ENCODE data around the gene DPH3.

The DPH3 gene

GRCh38 chr3:16249336-16249735 is 15.4 kb downstream of the DPH3 start:
- no peak overlapping the region for H3K9ac ChIP-seq (ENCODE audit: low read length)

GRCh38 chr3:16248556-16248955 is 16.2 kb downstream of the DPH3 start:
- Histone ChIP-seq H3K79me1 (ENCODE audit: low read length) (no peaks in the 10 kb centered on the region), H4K12ac (ENCODE audit: low read depth, low read length) (no peak overlapping the region), H2BK12ac (ENCODE audit: low read length) (no peak overlapping the region), H3K4me1 (ENCODE audit: control insufficient read depth in 1 of 2, insufficient read depth in 2 of 2, low read length in 2 of 2) (no peaks in the 10 kb centered on the region), H3K14ac (ENCODE audit: low read length) (no peak overlapping the region), H2AFZ (ENCODE audit: insufficient read depth, low read length, poor library complexity) (no peak overlapping the region), H4K91ac (ENCODE audit: low read depth, low read length) (no peak overlapping the region), H3K9me3 (ENCODE audit: insufficient read depth, low read depth, low read length) (no peaks in the 10 kb centered on the region), H3K27ac (ENCODE audit: low read depth, low read length) (no peak overlapping the region), H3K9ac (ENCODE audit: low read length) (no peak overlapping the region), H3K27me3 (ENCODE audit: insufficient read depth, low read length) (no peaks in the 10 kb centered on the region), H2BK120ac (ENCODE audit: insufficient read depth, low read length, poor library complexity) (no peak overlapping the region), H3K23ac (ENCODE audit: low read length) (no peak overlapping the region), H3K18ac (ENCODE audit: low read length) (no peak overlapping the region), H3K36me3 (ENCODE audit: control insufficient read depth in 1 of 2, insufficient read depth in 2 of 2, low read length in 2 of 2) (no peaks in the 10 kb centered on the region), H2BK5ac (ENCODE audit: low read depth, low read length, poor library complexity) (no peak overlapping the region), H3K79me2 (ENCODE audit: control insufficient read depth, insufficient read depth, low read length, poor library complexity) (no peaks in the 10 kb centered on the region), H4K8ac (ENCODE audit: low read depth, low read length) (no peak overlapping the region), H2AK5ac (ENCODE audit: low read length) (no peak overlapping the region), H3K4me3 (ENCODE audit: low read depth, low read length) (no peak overlapping the region), H3K4ac (ENCODE audit: low read depth, low read length) (no peak overlapping the region), H3K4me2 (ENCODE audit: low read length) (no peak overlapping the region)
- no peak for DNase-seq
- no CpG with 5 or more reads among the region's 5 CpGs for WGBS (ENCODE audit: extremely low coverage, insufficient coverage, insufficient read length)

More at GRCh38 chr3:16249336-16249735, 15.4 kb downstream of the DPH3 start:
- no peak overlapping the region for H2AK5ac ChIP-seq (ENCODE audit: low read length)
- H3K23ac ChIP-seq (ENCODE audit: low read length): no peak overlapping the region
- H3K27ac ChIP-seq (ENCODE audit: low read depth, low read length): no peak overlapping the region
- no peak overlapping the region for H4K91ac ChIP-seq (ENCODE audit: low read depth, low read length)
- no peak overlapping the region for H4K8ac ChIP-seq (ENCODE audit: low read depth, low read length)
- peak in 1 of 2 donors; percentile 33 for DNase-seq
- no peaks in the 10 kb centered on the region for H3K36me3 ChIP-seq (ENCODE audit: control insufficient read depth in 1 of 2, insufficient read depth in 2 of 2, low read length in 2 of 2)
- H3K9me3 ChIP-seq (ENCODE audit: insufficient read depth, low read depth, low read length): no peaks in the 10 kb centered on the region
- no peak overlapping the region for H2BK5ac ChIP-seq (ENCODE audit: low read depth, low read length, poor library complexity)
- no CpG with 5 or more reads among the region's 3 CpGs for WGBS (ENCODE audit: extremely low coverage, insufficient coverage, insufficient read length)
- H2AFZ ChIP-seq (ENCODE audit: insufficient read depth, low read length, poor library complexity): no peak overlapping the region
- no peaks in the 10 kb centered on the region for H3K79me1 ChIP-seq (ENCODE audit: low read length)
- H3K27me3 ChIP-seq (ENCODE audit: insufficient read depth, low read length): no peaks in the 10 kb centered on the region
- H3K18ac ChIP-seq (ENCODE audit: low read length): no peak overlapping the region
- H3K4me2 ChIP-seq (ENCODE audit: low read length): no peak overlapping the region
- no peak overlapping the region for H2BK12ac ChIP-seq (ENCODE audit: low read length)
- no peak overlapping the region for H3K4me3 ChIP-seq (ENCODE audit: low read depth, low read length)
- H3K4me1 ChIP-seq (ENCODE audit: control insufficient read depth in 1 of 2, insufficient read depth in 2 of 2, low read length in 2 of 2): no peaks in the 10 kb centered on the region
- no peak overlapping the region for H4K12ac ChIP-seq (ENCODE audit: low read depth, low read length)
- H3K4ac ChIP-seq (ENCODE audit: low read depth, low read length): no peak overlapping the region
- H3K14ac ChIP-seq (ENCODE audit: low read length): no peak overlapping the region
- no peak overlapping the region for H2BK120ac ChIP-seq (ENCODE audit: insufficient read depth, low read length, poor library complexity)
- H3K79me2 ChIP-seq (ENCODE audit: control insufficient read depth, insufficient read depth, low read length, poor library complexity): no peaks in the 10 kb centered on the region

- H3K4me2 ChIP-seq (ENCODE audit: low read length): no peak overlapping the region
- H2BK12ac ChIP-seq (ENCODE audit: low read length): no peak overlapping the region
- no peak overlapping the region for H3K23ac ChIP-seq (ENCODE audit: low read length)
- no peak overlapping the region for H2BK120ac ChIP-seq (ENCODE audit: insufficient read depth, low read length, poor library complexity)
- no peak overlapping the region for H3K9ac ChIP-seq (ENCODE audit: low read length)
- H3K36me3 ChIP-seq (ENCODE audit: control insufficient read depth in 1 of 2, insufficient read depth in 2 of 2, low read length in 2 of 2): no peaks in the 10 kb centered on the region
- no CpG with 5 or more reads among the region's 17 CpGs for WGBS (ENCODE audit: extremely low coverage, insufficient coverage, insufficient read length)
- H4K8ac ChIP-seq (ENCODE audit: low read depth, low read length): no peak overlapping the region
- H3K27ac ChIP-seq (ENCODE audit: low read depth, low read length): no peak overlapping the region
- H4K91ac ChIP-seq (ENCODE audit: low read depth, low read length): no peak overlapping the region
- H2AFZ ChIP-seq (ENCODE audit: insufficient read depth, low read length, poor library complexity): no peak overlapping the region
- no peak overlapping the region for H4K12ac ChIP-seq (ENCODE audit: low read depth, low read length)
- H2BK5ac ChIP-seq (ENCODE audit: low read depth, low read length, poor library complexity): no peak overlapping the region
- no peak overlapping the region for H3K18ac ChIP-seq (ENCODE audit: low read length)
- no peaks in the 10 kb centered on the region for H3K9me3 ChIP-seq (ENCODE audit: insufficient read depth, low read depth, low read length)
- H3K79me2 ChIP-seq (ENCODE audit: control insufficient read depth, insufficient read depth, low read length, poor library complexity): no peaks in the 10 kb centered on the region
- H3K14ac ChIP-seq (ENCODE audit: low read length): no peak overlapping the region
- no peak overlapping the region for H3K4me3 ChIP-seq (ENCODE audit: low read depth, low read length)
- peak; percentile 65 to 93 for DNase-seq
- no peaks in the 10 kb centered on the region for H3K4me1 ChIP-seq (ENCODE audit: control insufficient read depth in 1 of 2, insufficient read depth in 2 of 2, low read length in 2 of 2)
- H2AK5ac ChIP-seq (ENCODE audit: low read length): no peak overlapping the region
- no peaks in the 10 kb centered on the region for H3K79me1 ChIP-seq (ENCODE audit: low read length)
- H3K27me3 ChIP-seq (ENCODE audit: insufficient read depth, low read length): no peaks in the 10 kb centered on the region
- no peak overlapping the region for H3K4ac ChIP-seq (ENCODE audit: low read depth, low read length)
Measured at GRCh38 chr3:16247282-16248061, 17.3 kb downstream of the DPH3 start.

- Histone ChIP-seq H3K9ac (ENCODE audit: low read length) (no peak overlapping the region), H2AFZ (ENCODE audit: insufficient read depth, low read length, poor library complexity) (no peak overlapping the region), H3K4me1 (ENCODE audit: control insufficient read depth in 1 of 2, insufficient read depth in 2 of 2, low read length in 2 of 2) (no peaks in the 10 kb centered on the region), H3K36me3 (ENCODE audit: control insufficient read depth in 1 of 2, insufficient read depth in 2 of 2, low read length in 2 of 2) (no peaks in the 10 kb centered on the region), H4K91ac (ENCODE audit: low read depth, low read length) (no peak overlapping the region), H3K23ac (ENCODE audit: low read length) (no peak overlapping the region), H2BK5ac (ENCODE audit: low read depth, low read length, poor library complexity) (no peak overlapping the region), H4K8ac (ENCODE audit: low read depth, low read length) (no peak overlapping the region), H3K14ac (ENCODE audit: low read length) (no peak overlapping the region), H3K79me2 (ENCODE audit: control insufficient read depth, insufficient read depth, low read length, poor library complexity) (no peaks in the 10 kb centered on the region), H3K27ac (ENCODE audit: low read depth, low read length) (no peak overlapping the region), H2BK120ac (ENCODE audit: insufficient read depth, low read length, poor library complexity) (no peak overlapping the region), H3K79me1 (ENCODE audit: low read length) (no peaks in the 10 kb centered on the region), H3K4me3 (ENCODE audit: low read depth, low read length) (no peak overlapping the region), H3K4ac (ENCODE audit: low read depth, low read length) (no peak overlapping the region), H3K9me3 (ENCODE audit: insufficient read depth, low read depth, low read length) (no peaks in the 10 kb centered on the region), H2AK5ac (ENCODE audit: low read length) (no peak overlapping the region), H4K12ac (ENCODE audit: low read depth, low read length) (no peak overlapping the region), H3K4me2 (ENCODE audit: low read length) (no peak overlapping the region), H3K18ac (ENCODE audit: low read length) (no peak overlapping the region), H3K27me3 (ENCODE audit: insufficient read depth, low read length) (no peaks in the 10 kb centered on the region), H2BK12ac (ENCODE audit: low read length) (no peak overlapping the region)
- no peak for DNase-seq
- no CpG with 5 or more reads among the region's 3 CpGs for WGBS (ENCODE audit: extremely low coverage, insufficient coverage, insufficient read length)
Measured at GRCh38 chr3:16245609-16246008, 19.1 kb downstream of the DPH3 start.
